ENCODE measurements around the gene IMPDH1.

Gene IMPDH1

GRCh38 chr7:128379900-128380479, 29.8 kb downstream of the IMPDH1 start:
- DNase-seq (ENCODE audit: low spot score), result no peak
- POLR2A ChIA-PET (ENCODE audit: low non-redundant PET), result no interaction called here
- CTCF ChIA-PET, result no interaction called here
- TF ChIP-seq, protein P1, sequence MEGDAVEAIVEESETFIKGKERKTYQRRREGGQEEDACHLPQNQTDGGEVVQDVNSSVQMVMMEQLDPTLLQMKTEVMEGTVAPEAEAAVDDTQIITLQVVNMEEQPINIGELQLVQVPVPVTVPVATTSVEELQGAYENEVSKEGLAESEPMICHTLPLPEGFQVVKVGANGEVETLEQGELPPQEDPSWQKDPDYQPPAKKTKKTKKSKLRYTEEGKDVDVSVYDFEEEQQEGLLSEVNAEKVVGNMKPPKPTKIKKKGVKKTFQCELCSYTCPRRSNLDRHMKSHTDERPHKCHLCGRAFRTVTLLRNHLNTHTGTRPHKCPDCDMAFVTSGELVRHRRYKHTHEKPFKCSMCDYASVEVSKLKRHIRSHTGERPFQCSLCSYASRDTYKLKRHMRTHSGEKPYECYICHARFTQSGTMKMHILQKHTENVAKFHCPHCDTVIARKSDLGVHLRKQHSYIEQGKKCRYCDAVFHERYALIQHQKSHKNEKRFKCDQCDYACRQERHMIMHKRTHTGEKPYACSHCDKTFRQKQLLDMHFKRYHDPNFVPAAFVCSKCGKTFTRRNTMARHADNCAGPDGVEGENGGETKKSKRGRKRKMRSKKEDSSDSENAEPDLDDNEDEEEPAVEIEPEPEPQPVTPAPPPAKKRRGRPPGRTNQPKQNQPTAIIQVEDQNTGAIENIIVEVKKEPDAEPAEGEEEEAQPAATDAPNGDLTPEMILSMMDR (conservative IDR thresholded peaks at IDR 0.05; ENCODE audit: low read depth), result no peak
- peak overlapping the region; percentile 80 for H3K27ac ChIP-seq

DNA sequence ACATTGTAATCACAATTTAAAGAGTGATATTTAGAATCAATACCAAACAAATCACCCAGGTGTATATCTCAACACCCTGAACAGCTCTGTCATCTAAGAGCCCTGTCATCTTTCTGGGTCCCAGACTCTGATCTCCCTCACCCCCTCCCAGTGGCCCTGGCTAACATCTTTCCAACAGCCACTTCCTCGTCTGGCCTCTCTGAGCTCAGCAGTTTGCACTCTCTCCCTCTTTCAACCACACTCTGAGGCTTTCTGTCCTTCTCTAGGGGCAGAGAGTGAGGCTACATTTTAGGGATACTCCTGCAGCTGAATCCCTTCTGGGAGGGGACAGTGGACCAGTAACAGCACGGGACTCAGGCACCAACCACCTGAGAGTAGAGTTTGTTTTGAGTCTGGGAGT, 31.1 kb downstream of the IMPDH1 start:
- DNase-seq (ENCODE audit: low spot score), result no peak
- ChIA-PET POLR2A (ENCODE audit: low non-redundant PET) (no interaction called here), CTCF (no interaction called here)
- TF ChIP-seq, protein P1 (conservative IDR thresholded peaks at IDR 0.05; ENCODE audit: low read depth), result no peak
- peak overlapping the region; percentile 26 for H3K27ac ChIP-seq

- TF ChIP-seq, protein P1 (conservative IDR thresholded peaks at IDR 0.05; ENCODE audit: low read depth), result no peak
Measured at GRCh38 chr7:128376077-128376476, 33.7 kb downstream of the IMPDH1 start.

GRCh38 chr7:128374041-128374440, 35.7 kb downstream of the IMPDH1 start:
- H3K27ac ChIP-seq, result no peak overlapping the region
- ChIA-PET CTCF (interaction anchor here (1.2 kb wide), 1 partner anchor 27 kb away, joined by 3 read pairs; no protein-coding TSS in a partner anchor), POLR2A (ENCODE audit: low non-redundant PET) (no interaction called here)
- no peak for DNase-seq (ENCODE audit: low spot score)
- TF ChIP-seq, protein P1 (conservative IDR thresholded peaks at IDR 0.05; ENCODE audit: low read depth), result no peak

More at GRCh38 chr7:128376077-128376476, 33.7 kb downstream of the IMPDH1 start:
- H3K27ac ChIP-seq, result no peak overlapping the region
- DNase-seq (ENCODE audit: low spot score), result no peak
- ChIA-PET POLR2A (ENCODE audit: low non-redundant PET) (no interaction called here), CTCF (no interaction called here)

DNA sequence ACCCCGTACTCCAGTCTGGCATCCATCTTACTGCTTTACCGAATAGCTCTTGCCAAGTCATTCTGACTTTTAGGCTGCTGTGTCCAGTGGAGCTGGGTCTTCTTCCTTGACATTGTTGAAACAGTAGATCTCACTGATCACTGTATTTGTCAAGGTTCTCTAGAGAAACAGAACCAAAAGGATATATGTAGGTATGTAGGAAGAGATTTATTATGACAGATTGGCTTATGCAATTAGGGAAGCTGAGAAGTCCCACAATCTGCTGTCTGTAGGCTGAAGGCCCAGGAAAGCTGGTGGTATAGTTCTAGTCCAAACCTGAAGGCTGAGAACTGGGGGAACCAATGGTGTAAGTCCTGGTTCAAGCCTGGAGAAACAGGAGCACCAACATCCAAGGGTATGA, 36.2 kb downstream of the IMPDH1 start:
- CTCF ChIA-PET, result interaction anchor here (1.2 kb wide), 1 partner anchor 26 kb away, joined by 3 read pairs; no protein-coding TSS in a partner anchor
- DNase-seq (ENCODE audit: low spot score), result no peak
- no peak overlapping the region for H3K27ac ChIP-seq
- TF ChIP-seq, protein P1 (conservative IDR thresholded peaks at IDR 0.05; ENCODE audit: low read depth), result no peak
- POLR2A ChIA-PET (ENCODE audit: low non-redundant PET), result no interaction called here

DNA sequence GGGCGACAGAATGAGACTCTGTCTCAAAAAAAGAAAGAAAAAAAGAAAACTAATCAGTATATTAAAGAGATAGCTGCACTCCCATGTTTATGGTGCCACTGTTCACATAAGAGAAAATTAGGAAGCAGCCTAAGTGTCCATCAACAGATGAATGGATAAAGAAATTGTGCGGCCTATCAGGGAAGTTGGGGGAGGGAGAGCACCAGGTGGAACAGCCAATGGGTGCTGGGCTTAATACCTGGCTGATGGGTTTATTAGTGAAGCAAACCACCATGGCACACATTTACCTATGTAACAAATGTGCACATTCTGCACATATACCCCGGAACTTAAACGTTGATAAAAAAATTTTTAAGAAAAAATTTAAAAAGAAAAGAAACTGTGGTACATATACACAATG, 39.3 kb downstream of the IMPDH1 start:
- ChIA-PET POLR2A (ENCODE audit: low non-redundant PET) (no interaction called here), CTCF (no interaction called here)
- H3K27ac ChIP-seq, result no peak overlapping the region
- TF ChIP-seq, protein P1 (conservative IDR thresholded peaks at IDR 0.05; ENCODE audit: low read depth), result no peak
- no peak for DNase-seq (ENCODE audit: low spot score)
